Adrenal gland (tissue), 5 donors: ENCODE data around the gene TBC1D22A.
"Not testable (repeated sequence)": the region's sequence is repeated elsewhere in the genome, so short reads cannot be mapped to it uniquely, and the experiment has no call there.

Experiments
- POLR2A ChIP-seq, 2 donors: fragments of 450-650 bp; IDR thresholded peaks; one replicate each; pipeline ENCODE4 v1.6.1; 2017; ENCODE audit warnings: antibody characterized with exemption in 2 of 2, mild to moderate bottlenecking in 2 of 2, moderate library complexity in 1 of 2
- TF ChIP-seq, protein P1 (sequence below), 6 experiments: fragments of 450-650 bp in 4 of 6; fragments of 200-600 bp in 2 of 6; sonication (generic) in 1 of 6; IDR thresholded peaks; 1 replicate in 5 of 6; 2 replicates in 1 of 6; pipeline versions ENCODE4 v1.5.1 to v1.8.0; 2016 to 2021; ENCODE audit warnings: antibody characterized with exemption in 6 of 6, mild to moderate bottlenecking in 2 of 6, moderate library complexity in 1 of 6
- donor health status: DM: no; HTN: no; CAD: no.

DNA sequence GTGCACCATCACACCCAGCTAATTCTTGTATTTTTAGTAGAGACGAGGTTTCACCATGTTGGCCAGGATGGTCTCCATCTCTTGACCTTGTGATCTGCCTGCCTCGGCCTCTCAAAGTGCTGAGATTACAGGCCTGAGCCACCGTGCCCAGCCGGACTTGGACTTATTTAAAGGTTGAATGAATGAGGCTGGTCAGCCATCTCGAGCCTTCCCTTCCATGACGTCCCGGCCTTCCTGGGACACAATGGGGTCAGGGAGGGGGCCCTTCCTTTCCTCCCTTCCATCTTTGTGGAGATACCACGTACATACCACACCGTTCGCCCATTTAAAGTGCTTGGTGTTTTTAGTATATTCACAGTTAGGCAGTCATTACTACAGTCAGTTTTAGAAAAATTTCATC lies 19.8 kb downstream of the TBC1D22A start:
- TF ChIP-seq, protein P1, sequence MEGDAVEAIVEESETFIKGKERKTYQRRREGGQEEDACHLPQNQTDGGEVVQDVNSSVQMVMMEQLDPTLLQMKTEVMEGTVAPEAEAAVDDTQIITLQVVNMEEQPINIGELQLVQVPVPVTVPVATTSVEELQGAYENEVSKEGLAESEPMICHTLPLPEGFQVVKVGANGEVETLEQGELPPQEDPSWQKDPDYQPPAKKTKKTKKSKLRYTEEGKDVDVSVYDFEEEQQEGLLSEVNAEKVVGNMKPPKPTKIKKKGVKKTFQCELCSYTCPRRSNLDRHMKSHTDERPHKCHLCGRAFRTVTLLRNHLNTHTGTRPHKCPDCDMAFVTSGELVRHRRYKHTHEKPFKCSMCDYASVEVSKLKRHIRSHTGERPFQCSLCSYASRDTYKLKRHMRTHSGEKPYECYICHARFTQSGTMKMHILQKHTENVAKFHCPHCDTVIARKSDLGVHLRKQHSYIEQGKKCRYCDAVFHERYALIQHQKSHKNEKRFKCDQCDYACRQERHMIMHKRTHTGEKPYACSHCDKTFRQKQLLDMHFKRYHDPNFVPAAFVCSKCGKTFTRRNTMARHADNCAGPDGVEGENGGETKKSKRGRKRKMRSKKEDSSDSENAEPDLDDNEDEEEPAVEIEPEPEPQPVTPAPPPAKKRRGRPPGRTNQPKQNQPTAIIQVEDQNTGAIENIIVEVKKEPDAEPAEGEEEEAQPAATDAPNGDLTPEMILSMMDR (IDR thresholded peaks at IDR 0.05), result not testable (repeated sequence)
- not testable (repeated sequence) for TF ChIP-seq POLR2A (IDR thresholded peaks at IDR 0.05)
